HTERT RPE-1 (cell line): ENCODE results near the gene ZFAND3.
"Not testable (repeated sequence)": the region's sequence is repeated elsewhere in the genome, so short reads cannot be mapped to it uniquely, and the experiment has no call there.

ENCODE experiments used
- in situ Hi-C: fragments of 300-500 bp; cut with MboI; formaldehyde crosslinking; loops from 4 replicates; pipeline ENCODE4 v1.14.3; 2020; ENCODE audit warnings: low sequenced_read_pairs

ZFAND3 gene

GRCh38 chr6:38033442-38033982 lies 214.0 kb downstream of the ZFAND3 start:
- in situ Hi-C loops, result no loop called here

DNA sequence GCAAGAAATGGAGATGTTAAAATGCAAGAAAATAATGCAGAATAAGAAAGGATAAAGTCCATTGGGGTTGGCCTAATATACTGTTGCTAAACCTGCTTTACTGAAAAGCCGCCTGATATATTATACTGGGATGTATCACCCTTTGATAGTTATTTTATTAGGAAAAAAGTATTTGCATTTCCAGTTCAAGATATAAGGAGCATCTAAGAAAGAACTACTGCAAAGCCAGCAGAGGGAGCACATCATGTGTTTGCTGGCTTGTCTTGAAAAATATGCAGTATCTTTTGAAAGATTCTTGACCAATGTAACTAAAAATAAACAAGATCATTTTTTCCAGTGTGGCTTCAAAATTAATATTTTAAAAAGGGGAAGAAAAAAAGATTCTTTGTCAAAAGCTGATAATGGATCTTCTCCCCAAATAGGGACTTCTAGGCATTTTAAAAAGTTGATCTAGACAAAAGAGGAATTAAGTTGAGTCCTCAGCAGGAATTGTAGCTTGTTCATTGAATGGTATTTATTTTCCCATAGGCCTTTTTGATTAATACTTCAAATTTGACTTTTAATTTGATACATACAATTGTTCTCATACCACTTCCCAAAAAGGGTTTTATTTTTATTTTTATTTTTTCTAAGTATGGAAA lies 214.9 kb downstream of the ZFAND3 start:
- in situ Hi-C loops, result no loop called here

GRCh38 chr6:38035478-38035877 lies 216.0 kb downstream of the ZFAND3 start:
- in situ Hi-C loops, result no loop called here

- in situ Hi-C loops, result no loop called here
These were observed 220.0 kb downstream of the ZFAND3 start for GRCh38 chr6:38039502-38039901.

GRCh38 chr6:38040254-38040653 lies 220.7 kb downstream of the ZFAND3 start:
- in situ Hi-C loops, result no loop called here

DNA sequence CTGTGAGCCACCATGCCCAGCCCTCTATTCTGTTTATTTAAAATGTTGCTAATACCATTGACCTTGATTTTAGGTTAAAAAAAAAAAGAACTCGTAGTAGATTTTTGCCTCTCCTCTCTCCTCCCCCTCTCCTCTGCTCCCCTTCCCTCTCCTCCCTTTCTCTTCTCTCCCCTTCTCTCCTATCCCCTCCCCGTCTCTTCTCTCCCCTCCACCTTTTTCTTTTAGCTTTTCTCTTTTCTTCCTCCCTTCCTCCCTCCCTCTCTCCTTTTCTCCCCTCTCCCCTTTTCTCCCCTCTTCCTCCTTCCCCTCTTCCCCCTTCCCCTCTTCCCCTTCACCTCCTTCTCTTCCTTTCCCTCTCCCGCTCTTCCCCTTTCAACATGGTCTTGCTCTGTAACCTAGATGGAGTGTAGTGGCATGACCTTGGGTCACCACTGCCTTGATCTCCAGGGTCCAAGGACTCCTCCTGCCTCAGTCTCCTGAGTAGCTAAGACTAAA lies 223.8 kb downstream of the ZFAND3 start:
- in situ Hi-C loops, result no loop called here

DNA sequence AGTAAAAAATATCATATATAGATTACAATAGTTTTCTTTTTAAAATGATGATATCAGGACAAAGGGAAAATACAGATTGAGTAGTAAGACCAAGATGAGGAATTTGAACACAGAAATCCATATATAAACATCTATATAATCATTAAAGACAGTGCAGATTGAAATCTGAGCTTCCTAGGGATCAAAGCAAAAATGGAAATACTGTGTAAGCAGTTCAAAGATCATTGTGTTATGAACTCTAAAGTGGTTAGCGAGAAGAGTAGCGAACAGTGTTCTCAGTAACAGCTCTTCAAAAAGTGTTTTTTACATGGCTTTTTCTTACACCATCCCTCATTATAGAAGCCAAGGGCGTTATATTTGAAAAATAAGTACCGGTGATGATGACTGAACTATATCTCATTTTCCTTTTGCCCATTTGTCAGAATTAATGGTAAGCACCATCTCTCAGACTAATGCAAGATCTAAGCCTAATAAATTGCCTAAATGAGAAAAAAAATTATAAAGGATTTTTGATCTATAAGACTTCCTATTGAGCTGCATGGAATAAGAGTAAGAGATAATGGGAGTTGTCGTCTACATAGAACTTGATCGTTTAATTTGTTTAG lies 226.3 kb downstream of the ZFAND3 start:
- in situ Hi-C loops, result no loop called here

- in situ Hi-C loops, result no loop called here
These were observed 228.0 kb downstream of the ZFAND3 start for GRCh38 chr6:38047562-38047961.

GRCh38 chr6:38049861-38050397 lies 230.4 kb downstream of the ZFAND3 start:
- in situ Hi-C loops, result not testable (repeated sequence)

DNA sequence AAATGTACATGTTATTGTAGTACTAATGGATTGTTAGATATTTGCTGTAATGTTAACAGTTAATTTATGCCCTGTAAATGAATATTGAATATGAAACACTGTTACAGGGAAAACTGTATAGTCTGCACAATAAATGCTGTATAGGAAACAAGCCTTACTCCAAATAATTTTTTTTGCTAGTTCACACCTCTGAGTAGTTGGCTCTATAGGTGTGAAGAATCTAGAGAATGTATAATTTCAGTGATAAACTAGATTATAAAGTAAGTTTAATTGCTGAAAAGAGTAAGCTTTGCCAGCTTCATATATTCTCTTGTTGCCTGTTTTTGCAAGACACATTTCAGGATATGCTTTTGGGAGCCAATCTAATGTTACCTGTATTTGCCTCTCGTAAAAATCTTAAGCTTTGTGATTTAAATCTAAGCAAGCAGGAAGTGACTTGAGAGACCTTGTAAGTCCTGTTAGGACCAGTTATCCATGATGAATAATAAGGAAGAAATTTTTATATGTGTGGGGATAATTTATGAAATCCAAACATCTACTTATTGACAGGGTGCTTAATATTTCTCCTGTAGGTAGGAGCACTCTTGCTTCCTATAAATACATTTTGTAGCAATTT lies 232.4 kb downstream of the ZFAND3 start:
- in situ Hi-C loops, result no loop called here

DNA sequence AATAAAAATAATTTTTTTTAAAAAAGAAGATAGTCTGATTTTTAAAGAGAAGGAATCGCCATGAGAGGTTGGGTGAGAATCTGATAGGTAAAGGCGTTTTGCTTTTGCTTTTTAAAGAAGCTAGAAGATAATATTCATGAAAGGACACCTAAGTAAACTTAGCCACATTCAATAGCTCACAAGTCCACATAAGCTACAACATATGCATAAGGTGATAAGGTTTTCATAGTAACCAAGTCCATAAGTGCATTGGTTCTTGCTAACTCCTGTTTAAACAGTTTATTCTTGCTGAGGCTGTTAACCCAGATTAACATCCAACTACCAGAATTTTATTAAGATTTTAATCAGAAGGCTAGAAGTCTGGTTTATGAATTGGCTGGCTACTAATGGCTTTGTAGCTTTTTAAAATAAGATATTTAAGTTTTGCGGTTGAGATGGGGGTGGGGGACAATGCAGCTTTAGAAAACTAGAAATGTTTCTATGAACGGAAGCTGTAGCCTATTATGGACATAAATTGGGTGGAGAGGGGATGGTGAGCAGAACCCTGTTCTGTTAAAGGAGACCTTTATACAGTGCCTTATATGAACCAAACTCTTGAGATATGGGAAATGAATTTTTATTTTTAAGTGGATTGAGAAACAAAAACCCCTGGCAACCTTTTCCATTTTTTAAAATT lies 235.1 kb downstream of the ZFAND3 start:
- in situ Hi-C loops, result no loop called here

- in situ Hi-C loops, result no loop called here
These were observed 235.7 kb downstream of the ZFAND3 start for GRCh38 chr6:38055203-38055589.

GRCh38 chr6:38056361-38056760 lies 236.8 kb downstream of the ZFAND3 start:
- in situ Hi-C loops, result no loop called here

DNA sequence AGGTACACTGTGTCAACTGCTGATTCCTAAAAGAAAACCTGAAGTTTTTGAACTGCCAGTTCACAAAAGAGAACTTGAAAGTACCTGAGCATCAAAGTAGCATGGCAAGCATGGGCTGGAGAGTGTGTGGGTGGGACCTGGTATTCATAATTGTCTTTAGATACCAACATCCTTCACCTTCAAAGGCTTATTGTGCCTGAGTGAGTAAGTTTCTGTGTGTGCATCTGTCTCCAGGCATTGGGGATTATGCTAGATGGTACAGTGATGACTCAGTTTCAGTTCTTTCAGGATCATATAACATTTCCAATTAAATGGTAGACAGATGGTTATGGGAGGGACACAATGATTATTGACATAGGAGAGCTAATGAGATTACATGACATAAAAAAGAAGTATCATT lies 238.5 kb downstream of the ZFAND3 start:
- in situ Hi-C loops, result no loop called here

GRCh38 chr6:38062066-38062465 lies 242.5 kb downstream of the ZFAND3 start:
- in situ Hi-C loops, result no loop called here

GRCh38 chr6:38063973-38064372 lies 244.4 kb downstream of the ZFAND3 start:
- in situ Hi-C loops, result no loop called here

- in situ Hi-C loops, result no loop called here
These were observed 244.9 kb downstream of the ZFAND3 start for GRCh38 chr6:38064431-38064830.

DNA sequence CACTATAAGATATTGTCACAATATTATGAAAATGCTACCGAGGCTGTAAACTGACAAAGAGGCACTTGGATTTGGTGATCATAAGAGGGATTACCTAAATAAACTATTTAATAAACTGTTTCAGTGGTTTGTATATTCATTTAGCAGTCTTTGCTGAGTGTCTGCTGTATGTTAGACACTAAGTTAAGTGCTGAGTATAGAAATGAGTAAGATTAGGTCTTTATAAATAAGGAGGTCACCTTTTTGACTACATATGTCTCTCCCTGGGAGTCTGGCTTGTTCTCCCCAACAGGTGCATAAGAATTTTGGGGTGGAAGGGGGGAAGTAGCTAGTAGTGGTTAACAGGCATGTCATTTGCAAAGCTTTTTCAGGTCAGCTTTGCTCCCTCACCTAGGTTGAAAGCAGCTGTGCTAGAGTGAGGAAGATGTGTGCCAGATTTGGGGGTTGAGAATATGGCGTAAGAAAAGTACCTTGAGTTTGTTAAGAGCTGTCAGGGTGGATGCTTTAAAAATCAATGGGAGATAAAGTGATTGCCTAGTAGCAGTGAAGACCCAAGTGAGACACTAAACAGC lies 246.3 kb downstream of the ZFAND3 start:
- in situ Hi-C loops, result no loop called here

GRCh38 chr6:38067263-38067980 lies 247.9 kb downstream of the ZFAND3 start:
- in situ Hi-C loops, result no loop called here
